ENCODE results near the gene ACOX3. TPM values are rescaled to one million over a fixed set of nuclear protein-coding genes. Genes with fewer than 3 reads are reported as not detected.

The ACOX3 gene
- total and polyA plus RNA-seq, 9 of the 15 experiments (the other 6 are each of a cell fraction or from before 2014, with no cell fraction given) = 0.68 to 7.3 (median 3.7) TPM

DNA sequence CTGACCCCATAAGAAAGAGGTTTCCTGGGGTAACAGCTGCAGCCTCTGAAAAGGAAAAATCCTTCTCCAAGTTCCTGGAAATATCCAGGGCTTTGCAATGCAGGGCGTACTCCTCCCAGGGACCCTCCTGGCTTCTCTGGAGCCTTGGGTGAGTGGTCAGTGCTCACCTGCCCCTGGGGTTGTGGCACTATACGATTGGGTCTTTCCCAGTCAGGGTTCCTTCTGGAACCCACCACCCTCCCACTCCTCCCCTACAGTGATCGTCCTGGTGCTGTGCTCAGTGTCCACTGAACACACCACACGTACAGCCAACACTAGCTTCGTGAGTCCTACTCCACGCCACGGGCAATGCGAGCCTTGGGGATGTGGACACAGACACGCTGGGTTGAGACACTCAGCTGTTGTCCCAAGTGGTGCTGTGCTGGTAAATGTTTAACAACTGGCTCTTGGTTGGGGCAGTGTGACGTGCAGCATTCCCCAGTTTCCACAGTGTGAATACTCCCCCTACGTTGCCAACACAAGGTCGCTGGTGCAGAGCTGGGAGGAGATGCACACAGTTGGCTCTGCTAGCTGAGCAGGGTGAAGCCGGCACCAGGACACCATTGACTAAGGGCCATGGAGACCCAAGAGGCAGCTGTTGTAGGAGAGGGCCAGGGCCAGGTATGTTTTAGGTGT, 105.6 kb downstream of the ACOX3 start:
- BruUV-seq (replicated peaks) = no TSS peak
- no peak for ATAC-seq
- DNase-seq (ENCODE audit: extremely low read depth in 1 of 4, low spot score in 3 of 4) = no peak
- no peak overlapping the region for H3K9ac ChIP-seq (ENCODE audit: insufficient read depth in 1 of 2, low read depth in 2 of 2, low read length in 2 of 2)
- H2AFZ ChIP-seq (ENCODE audit: low read depth, low read length) = no peak overlapping the region
- H3K4me1 ChIP-seq (replicated peaks in 1 of 2; ENCODE audit: control insufficient read depth in 2 of 2, insufficient read depth in 2 of 2, low read length in 2 of 2) = peaks cover 5 to 6% of the 10 kb centered on the region in 2 experiments; a peak in 3 of 5 replicates
- no peaks in the 10 kb centered on the region for H3K9me1 ChIP-seq (ENCODE audit: control insufficient read depth, insufficient read depth, low read length)
- H3K36me3 ChIP-seq (ENCODE audit: control insufficient read depth, insufficient read depth, low read length) = no peaks in the 10 kb centered on the region
- no peak overlapping the region for H3K4me3 ChIP-seq
- in situ Hi-C loops (cut with MboI) (no loop called here), intact Hi-C loops (cut with micrococcal nuclease) (no loop called here)
- ChIA-PET CTCF (ENCODE audit: low intra/inter-chr PET ratio) (no interaction called here), POLR2A (no interaction called here)
- H3K4me2 ChIP-seq (ENCODE audit: insufficient read depth, low read length) = no peak overlapping the region
- FAIRE-seq = no peak
- no peaks in the 10 kb centered on the region for H3K79me2 ChIP-seq (ENCODE audit: control insufficient read depth, insufficient read depth, low read length)
- WGBS (ENCODE audit: insufficient coverage, low coverage, missing lambda C conversion rate) = 25% methylated on average over 13 of the region's 13 CpGs
- no peak overlapping the region for H3K27ac ChIP-seq (ENCODE audit: extremely low read depth, low read depth, low read length)
- H3K9me3 ChIP-seq (replicated peaks; ENCODE audit: control insufficient read depth, insufficient read depth, low read depth, low read length) = peaks cover 14% of the 10 kb centered on the region
- 0 out of 2 replicates have a peak, but pooled peaks cover 4% of the 10 kb centered on the region for H4K20me1 ChIP-seq (replicated peaks; ENCODE audit: control insufficient read depth, insufficient read depth, low read length)
- H3K27me3 ChIP-seq (ENCODE audit: control insufficient read depth in 2 of 2, insufficient read depth in 2 of 2, low read length in 2 of 2) = peaks cover 0 to 21% of the 10 kb centered on the region in 2 experiments; a peak in 2 of 5 replicates
- TF ChIP-seq DPF2 (IDR thresholded peaks at IDR 0.05) (no peak), NUFIP1 (IDR thresholded peaks at IDR 0.05; ENCODE audit: partially characterized antibody) (no peak), PPARD (CRISPR knock-in tag; IDR thresholded peaks at IDR 0.05) (no peak), JUND (IDR thresholded peaks at IDR 0.05; ENCODE audit: borderline replicate concordance, low read depth, low read length) (no peak), JUND (tag; IDR thresholded peaks at IDR 0.05; ENCODE audit: borderline replicate concordance, low read depth, low read length) (no peak), HOXB6 (CRISPR knock-in tag; IDR thresholded peaks at IDR 0.05; ENCODE audit: borderline replicate concordance) (no peak), GATA2 (CRISPR knock-in tag; IDR thresholded peaks at IDR 0.05) (no peak), FOXP1 (CRISPR knock-in tag; IDR thresholded peaks at IDR 0.05) (no peak), BRF1 (IDR thresholded peaks at IDR 0.05; ENCODE audit: borderline replicate concordance, extremely low read depth, insufficient read length) (no peak), NR1H2 (CRISPR knock-in tag; IDR thresholded peaks at IDR 0.05) (no peak), FOXA1 (IDR thresholded peaks at IDR 0.05; ENCODE audit: borderline replicate concordance) (no peak), NCOA2 (IDR thresholded peaks at IDR 0.05; ENCODE audit: partially characterized antibody in 2 of 2) (no peak), ZNF785 (CRISPR knock-in tag; IDR thresholded peaks at IDR 0.05) (no peak), DMBX1 (CRISPR knock-in tag; IDR thresholded peaks at IDR 0.05; ENCODE audit: borderline replicate concordance) (no peak), ZBED1 (IDR thresholded peaks at IDR 0.05) (no peak), ZNF239 (CRISPR knock-in tag; IDR thresholded peaks at IDR 0.05) (no peak)
- TF ChIP-seq, protein P1, sequence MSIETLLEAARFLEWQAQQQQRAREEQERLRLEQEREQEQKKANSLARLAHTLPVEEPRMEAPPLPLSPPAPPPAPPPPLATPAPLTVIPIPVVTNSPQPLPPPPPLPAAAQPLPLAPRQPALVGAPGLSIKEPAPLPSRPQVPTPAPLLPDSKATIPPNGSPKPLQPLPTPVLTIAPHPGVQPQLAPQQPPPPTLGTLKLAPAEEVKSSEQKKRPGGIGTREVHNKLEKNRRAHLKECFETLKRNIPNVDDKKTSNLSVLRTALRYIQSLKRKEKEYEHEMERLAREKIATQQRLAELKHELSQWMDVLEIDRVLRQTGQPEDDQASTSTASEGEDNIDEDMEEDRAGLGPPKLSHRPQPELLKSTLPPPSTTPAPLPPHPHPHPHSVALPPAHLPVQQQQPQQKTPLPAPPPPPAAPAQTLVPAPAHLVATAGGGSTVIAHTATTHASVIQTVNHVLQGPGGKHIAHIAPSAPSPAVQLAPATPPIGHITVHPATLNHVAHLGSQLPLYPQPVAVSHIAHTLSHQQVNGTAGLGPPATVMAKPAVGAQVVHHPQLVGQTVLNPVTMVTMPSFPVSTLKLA (conservative IDR thresholded peaks at IDR 0.05) = no peak
- TF ChIP-seq, protein P2, sequence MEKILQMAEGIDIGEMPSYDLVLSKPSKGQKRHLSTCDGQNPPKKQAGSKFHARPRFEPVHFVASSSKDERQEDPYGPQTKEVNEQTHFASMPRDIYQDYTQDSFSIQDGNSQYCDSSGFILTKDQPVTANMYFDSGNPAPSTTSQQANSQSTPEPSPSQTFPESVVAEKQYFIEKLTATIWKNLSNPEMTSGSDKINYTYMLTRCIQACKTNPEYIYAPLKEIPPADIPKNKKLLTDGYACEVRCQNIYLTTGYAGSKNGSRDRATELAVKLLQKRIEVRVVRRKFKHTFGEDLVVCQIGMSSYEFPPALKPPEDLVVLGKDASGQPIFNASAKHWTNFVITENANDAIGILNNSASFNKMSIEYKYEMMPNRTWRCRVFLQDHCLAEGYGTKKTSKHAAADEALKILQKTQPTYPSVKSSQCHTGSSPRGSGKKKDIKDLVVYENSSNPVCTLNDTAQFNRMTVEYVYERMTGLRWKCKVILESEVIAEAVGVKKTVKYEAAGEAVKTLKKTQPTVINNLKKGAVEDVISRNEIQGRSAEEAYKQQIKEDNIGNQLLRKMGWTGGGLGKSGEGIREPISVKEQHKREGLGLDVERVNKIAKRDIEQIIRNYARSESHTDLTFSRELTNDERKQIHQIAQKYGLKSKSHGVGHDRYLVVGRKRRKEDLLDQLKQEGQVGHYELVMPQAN (IDR thresholded peaks at IDR 0.05; ENCODE audit: borderline replicate concordance) = no peak
- TF ChIP-seq, protein P3, sequence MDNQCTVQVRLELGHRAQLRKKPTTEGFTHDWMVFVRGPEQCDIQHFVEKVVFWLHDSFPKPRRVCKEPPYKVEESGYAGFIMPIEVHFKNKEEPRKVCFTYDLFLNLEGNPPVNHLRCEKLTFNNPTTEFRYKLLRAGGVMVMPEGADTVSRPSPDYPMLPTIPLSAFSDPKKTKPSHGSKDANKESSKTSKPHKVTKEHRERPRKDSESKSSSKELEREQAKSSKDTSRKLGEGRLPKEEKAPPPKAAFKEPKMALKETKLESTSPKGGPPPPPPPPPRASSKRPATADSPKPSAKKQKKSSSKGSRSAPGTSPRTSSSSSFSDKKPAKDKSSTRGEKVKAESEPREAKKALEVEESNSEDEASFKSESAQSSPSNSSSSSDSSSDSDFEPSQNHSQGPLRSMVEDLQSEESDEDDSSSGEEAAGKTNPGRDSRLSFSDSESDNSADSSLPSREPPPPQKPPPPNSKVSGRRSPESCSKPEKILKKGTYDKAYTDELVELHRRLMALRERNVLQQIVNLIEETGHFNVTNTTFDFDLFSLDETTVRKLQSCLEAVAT (IDR thresholded peaks at IDR 0.05) = no peak

Data from K562 (cell line).